Heart right ventricle (tissue), 16 donors: Measurements from ENCODE around the gene SUGCT. TPM values are rescaled to one million over a fixed set of nuclear protein-coding genes. Genes with fewer than 3 reads are reported as not detected.
A peak's percentile ranks its signal among the peaks of the same experiment; 100 is the strongest.
"Not testable (repeated sequence)": the region's sequence is repeated elsewhere in the genome, so short reads cannot be mapped to it uniquely, and the experiment has no call there.

Source experiments
- ATAC-seq, 8 donors: fragments of 200-7000 bp; cut with Tn5 transposase; one replicate each; pipeline ENCODE4 v1.9.1; 2020; ENCODE audit warnings: mild to moderate bottlenecking in 8 of 8, moderate library complexity in 8 of 8, moderate number of reproducible peaks in 1 of 8
- DNase-seq, 2 donors: peaks; one replicate each; pipeline ENCODE4 v3.0.0-alpha.2; 2020
- H3K27ac ChIP-seq, 10 donors: fragments of 200-600 bp; sonication (generic) in 2 of 10; one replicate each; pipeline versions ENCODE4 v1.5.0 to v1.8.0; 2020 to 2022; ENCODE audit warnings: mild to moderate bottlenecking in 3 of 10
- H3K27me3 ChIP-seq, 7 donors: fragments of 200-600 bp; one replicate each; pipeline ENCODE4 v1.8.0; 2021 to 2022; ENCODE audit warnings: mild to moderate bottlenecking in 2 of 7
- H3K36me3 ChIP-seq, 9 donors: fragments of 200-600 bp; sonication (generic) in 1 of 9; one replicate each; pipeline versions ENCODE4 v1.5.0 to v1.8.0; 2020 to 2022; ENCODE audit warnings: mild to moderate bottlenecking in 2 of 9
- H3K4me1 ChIP-seq, 9 donors: fragments of 200-600 bp; sonication (generic) in 1 of 9; one replicate each; pipeline versions ENCODE4 v1.5.0 to v1.8.0; 2020 to 2022; ENCODE audit warnings: mild to moderate bottlenecking in 4 of 9
- H3K4me3 ChIP-seq, 10 donors: fragments of 200-600 bp; sonication (generic) in 2 of 10; one replicate each; pipeline versions ENCODE4 v1.5.0 to v1.8.0; 2020 to 2022; ENCODE audit warnings: mild to moderate bottlenecking in 7 of 10, moderate library complexity in 2 of 10
- H3K9me3 ChIP-seq, 11 donors: fragments of 200-600 bp in 10 of 11; sonication (generic) in 2 of 11; one replicate each; pipeline versions ENCODE4 v1.5.0 to v1.8.0; 2013 to 2022; ENCODE audit warnings: mild to moderate bottlenecking in 2 of 11, control low read depth in 1 of 11, moderate library complexity in 1 of 11
- WGBS, 2 donors: extraction: QIAGEN DNeasy Blood & Tissue Kit; methylation state at CpG; one replicate each; pipeline ENCODE4 v1.1.7; 2013; ENCODE audit warnings: inconsistent platforms in 1 of 2; 5-methylcytosine and 5-hydroxymethylcytosine counted together
- intact Hi-C, 10 donors: fragments of 100-400 bp; cut with DNase I; formaldehyde crosslinking; loops; one replicate each; pipeline versions ENCODE4 v1.11.1 to v1.14.2; 2022
- polyA plus RNA-seq, 2 donors: library from polyadenylated mRNA; stranded (reverse); fragments of 200-250 nt; gene quantifications; one replicate each; pipeline ENCODE4 v1.2.3, GENCODE V29; 2013
- total RNA-seq, 10 donors: library from RNA; stranded (reverse); fragmentation: NEBNext Ultra II Directional in 3 of 10; extraction: Animal tissue kit (Norgen Biotek cat#: 25700) in 3 of 10; gene quantifications; one replicate each; pipeline versions ENCODE4 v1.2.1 to v1.2.4, GENCODE V29; 2021 to 2023
- TF ChIP-seq, protein P1 (sequence below), 9 donors: fragments of 200-600 bp; sonication (generic) in 2 of 9; IDR thresholded peaks; one replicate each; pipeline versions ENCODE4 v1.5.0 to v1.8.0; 2021 to 2022; ENCODE audit warnings: antibody characterized with exemption in 9 of 9, mild to moderate bottlenecking in 5 of 9, moderate library complexity in 1 of 9
- donor health status: Arrhythmogenic right ventricular cardiomyopathy.
- donor health status: ischemic (EF 13 %, LVEDD 7.1; RV severe dilation, severe dysfunction).
- donor health status: healthy with polysubstance abuse.
- donor health status: DM: no; HTN: yes; CAD: no.
- donor health status: DM: no; HTN: no; CAD: no.
- donor health status: ischemic (EF 25% LVEDD 6.9; RV normal size, moderate dysfunction).
- donor health status: ischemic (EF 25% LVEDD 5.7; RV mildly dilated, moderate dysfunction).
- donor health status: healthy.
- donor health status: DM: yes; HTN: yes; CAD: no.
- donor health status: Ischemic cardiomyopathy.
- donor health status: ischemic (EF 35%, LVEDD 5.7; RV mildly dilated, moderate dysfunction).
- donor health status: nonischemic (EF 11% LVEDD 7.7; RV severe dilation, severe dysfunction).
- donor health status: DM: yes; HTN: yes; CAD: no.
- donor health status: PGD.
- donor health status: ischemic (EF 29% LVEDD 5.4; RV normal size, mild dysfunction).
- donor health status: nonischemic (EF 23%, LVEDD 6.1; RV moderate dilation, normal function).

Gene SUGCT
- total and polyA plus RNA-seq, 12 donors, result 1.2 to 8.1 (median 6.1) TPM

DNA sequence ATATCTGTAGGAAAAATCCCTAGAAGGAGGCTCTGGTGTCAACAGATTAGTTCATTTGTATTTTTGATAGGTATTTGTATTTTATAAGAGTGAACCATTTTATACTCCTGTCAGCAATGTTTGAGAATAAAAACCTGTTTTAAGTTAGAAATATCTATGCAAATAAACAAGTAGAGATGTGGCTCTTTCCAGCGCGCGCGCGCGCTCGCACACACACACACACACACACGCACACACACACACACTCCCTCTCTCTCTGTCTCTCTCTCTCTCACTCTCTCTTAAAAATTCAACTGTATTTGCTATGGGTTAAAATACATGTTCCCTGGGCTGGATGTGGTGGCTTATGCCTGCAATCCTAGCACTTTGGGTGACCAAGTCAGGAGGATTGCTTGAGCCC, 113.9 kb downstream of the SUGCT start:
- H3K27ac ChIP-seq, result no peak overlapping the region
- H3K27me3 ChIP-seq, result no peaks in the 10 kb centered on the region
- no peaks in the 10 kb centered on the region for H3K36me3 ChIP-seq
- TF ChIP-seq, protein P1, sequence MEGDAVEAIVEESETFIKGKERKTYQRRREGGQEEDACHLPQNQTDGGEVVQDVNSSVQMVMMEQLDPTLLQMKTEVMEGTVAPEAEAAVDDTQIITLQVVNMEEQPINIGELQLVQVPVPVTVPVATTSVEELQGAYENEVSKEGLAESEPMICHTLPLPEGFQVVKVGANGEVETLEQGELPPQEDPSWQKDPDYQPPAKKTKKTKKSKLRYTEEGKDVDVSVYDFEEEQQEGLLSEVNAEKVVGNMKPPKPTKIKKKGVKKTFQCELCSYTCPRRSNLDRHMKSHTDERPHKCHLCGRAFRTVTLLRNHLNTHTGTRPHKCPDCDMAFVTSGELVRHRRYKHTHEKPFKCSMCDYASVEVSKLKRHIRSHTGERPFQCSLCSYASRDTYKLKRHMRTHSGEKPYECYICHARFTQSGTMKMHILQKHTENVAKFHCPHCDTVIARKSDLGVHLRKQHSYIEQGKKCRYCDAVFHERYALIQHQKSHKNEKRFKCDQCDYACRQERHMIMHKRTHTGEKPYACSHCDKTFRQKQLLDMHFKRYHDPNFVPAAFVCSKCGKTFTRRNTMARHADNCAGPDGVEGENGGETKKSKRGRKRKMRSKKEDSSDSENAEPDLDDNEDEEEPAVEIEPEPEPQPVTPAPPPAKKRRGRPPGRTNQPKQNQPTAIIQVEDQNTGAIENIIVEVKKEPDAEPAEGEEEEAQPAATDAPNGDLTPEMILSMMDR (IDR thresholded peaks at IDR 0.05), result no peak
- no peak for DNase-seq
- ATAC-seq, result no peak
- no peaks in the 10 kb centered on the region for H3K4me1 ChIP-seq
- intact Hi-C loops, result loop anchor here in 1 of 10 donors (10.0 kb wide), 1 partner anchor 1466 kb away; no protein-coding TSS in a partner anchor
- no peaks in the 10 kb centered on the region for H3K9me3 ChIP-seq
- no peak overlapping the region for H3K4me3 ChIP-seq
- 76% methylated on average over 8 of the region's 8 CpGs for whole genome bisulfite sequencing, 2 donors

- ATAC-seq, result not testable (repeated sequence)
- 90 to 91% methylated on average over 11 of the region's 11 CpGs for WGBS, 2 donors
Measured at GRCh38 chr7:40253444-40253843, 118.6 kb downstream of the SUGCT start.

GRCh38 chr7:40263752-40264390, 129.1 kb downstream of the SUGCT start:
- Histone ChIP-seq H3K4me1 (peaks cover 0 to 13% (median 0%) of the 10 kb centered on the region in 9 donors), H3K27me3 (no peaks in the 10 kb centered on the region), H3K36me3 (no peaks in the 10 kb centered on the region), H3K27ac (no peak overlapping the region), H3K4me3 (no peak overlapping the region), H3K9me3 (no peaks in the 10 kb centered on the region)
- DNase-seq (no peak), ATAC-seq (no peak)
- WGBS, 2 donors, result 41 to 45% methylated on average over 3 of the region's 3 CpGs
- intact Hi-C loops, result no loop called here
- TF ChIP-seq, protein P1 (IDR thresholded peaks at IDR 0.05), result no peak

More at GRCh38 chr7:40253444-40253843, 118.6 kb downstream of the SUGCT start:
- DNase-seq, intact Hi-C loops, H3K4me3 ChIP-seq, H3K9me3 ChIP-seq, H3K4me1 ChIP-seq, H3K27ac ChIP-seq, H3K36me3 ChIP-seq, H3K27me3 ChIP-seq: not testable (repeated sequence)

DNA sequence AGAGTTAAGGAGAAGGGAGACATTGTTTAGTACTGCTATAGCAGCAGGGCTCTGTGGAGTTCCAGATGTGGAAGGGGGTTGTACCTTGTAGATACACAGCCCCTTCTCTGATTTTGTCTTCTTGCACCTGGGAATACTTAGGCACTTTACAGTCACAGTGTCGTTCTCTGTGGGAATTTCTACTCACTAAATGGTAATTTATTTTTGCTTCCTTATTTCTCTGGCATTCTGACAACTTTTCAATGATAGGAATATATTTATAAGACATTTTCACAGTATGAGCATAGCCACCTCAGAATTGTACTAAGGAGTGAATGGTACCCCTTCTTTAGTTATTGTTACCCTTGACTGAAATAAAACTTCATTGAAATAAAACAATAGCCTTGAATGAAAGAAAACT, 132.8 kb downstream of the SUGCT start:
- ATAC-seq, result no peak
- whole genome bisulfite sequencing, 2 donors, result 36 to 47% methylated on average over 1 of the region's 1 CpG
- intact Hi-C loops, result no loop called here

GRCh38 chr7:40268810-40269209, 134.0 kb downstream of the SUGCT start:
- WGBS, 2 donors, result 79 to 83% methylated on average over 5 of the region's 5 CpGs
- H3K27me3 ChIP-seq, H3K4me3 ChIP-seq, H3K36me3 ChIP-seq, intact Hi-C loops, DNase-seq, H3K9me3 ChIP-seq: not testable (repeated sequence)
- peak; percentile 44 to 88 (median 71) for ATAC-seq
- Histone ChIP-seq H3K27ac (peak overlapping the region in 1 of 10 donors; percentile 79), H3K4me1 (peaks cover 0 to 18% (median 0%) of the 10 kb centered on the region in 9 donors)

More for the DNA sequence above, 132.8 kb downstream of the SUGCT start:
- TF ChIP-seq, protein P1 (IDR thresholded peaks at IDR 0.05), result no peak
- H3K4me1 ChIP-seq, result peaks cover 0 to 18% (median 0%) of the 10 kb centered on the region in 9 donors
- no peak overlapping the region for H3K27ac ChIP-seq
- no peaks in the 10 kb centered on the region for H3K27me3 ChIP-seq
- no peak for DNase-seq
- H3K36me3 ChIP-seq, result no peaks in the 10 kb centered on the region
- no peaks in the 10 kb centered on the region for H3K9me3 ChIP-seq
- H3K4me3 ChIP-seq, result no peak overlapping the region
